H1 (cell line): ENCODE measurements around the gene CELF2. TPM values are rescaled to one million over a fixed set of nuclear protein-coding genes. Genes with fewer than 3 reads are reported as not detected.

Source experiments
- CBX8 ChIP-seq: fragments of 300-800, 300-1000 bp; sonication (generic); IDR thresholded peaks from 2 replicates; pipeline ENCODE4 v1.7.1; 2016; ENCODE audit warnings: low read depth, low read length, borderline replicate concordance
- KDM4A ChIP-seq: IDR thresholded peaks from one replicate; pipeline ENCODE4 v1.7.1; 2012; ENCODE audit warnings: low read depth, mild to moderate bottlenecking, moderate library complexity, low read length, inconsistent platforms; ENCODE audit not compliant: severe bottlenecking
- MAFK ChIP-seq: IDR thresholded peaks from 2 replicates; pipeline ENCODE4 v1.6.1; 2012; ENCODE audit warnings: low read depth, mild to moderate bottlenecking, improper control_type of control experiment, low read length
- NRF1 ChIP-seq: IDR thresholded peaks from 2 replicates; pipeline ENCODE4 v1.6.1; 2011; ENCODE audit warnings: mild to moderate bottlenecking, low read depth, low read length, improper control_type of control experiment
- YY1 ChIP-seq: IDR thresholded peaks from 2 replicates; pipeline ENCODE4 v1.6.1; 2011; ENCODE audit warnings: low read depth, mild to moderate bottlenecking, low read length
- polyA plus RNA-seq, 7 experiments: library from polyadenylated mRNA; depleted of rRNA in 3 of 7; stranded (reverse) in 5 of 7; unstranded in 2 of 7; fragments of >200 nt in 5 of 7; fragments of 200-250 nt in 2 of 7; gene quantifications; 1 replicate in 5 of 7; 2 replicates in 1 of 7; 4 replicates in 1 of 7; pipeline versions ENCODE4 v1.2.1 to v1.2.3, GENCODE V29; 2011 to 2013; ENCODE audit warnings: missing spikeins in 2 of 7, mixed read lengths in 2 of 7
- total RNA-seq: library from RNA; stranded (reverse); fragmentation: NEBNext Ultra II Directional; extraction: Animal tissue kit (Norgen Biotek cat#: 25700); gene quantifications from 2 replicates; pipeline ENCODE4 v1.2.1, GENCODE V29; 2021

CELF2 gene
- total and polyA plus RNA-seq, 2 of the 8 experiments (the other 6 are each of a cell fraction or from before 2014, with no cell fraction given): 18.3 to 22.7 TPM

DNA sequence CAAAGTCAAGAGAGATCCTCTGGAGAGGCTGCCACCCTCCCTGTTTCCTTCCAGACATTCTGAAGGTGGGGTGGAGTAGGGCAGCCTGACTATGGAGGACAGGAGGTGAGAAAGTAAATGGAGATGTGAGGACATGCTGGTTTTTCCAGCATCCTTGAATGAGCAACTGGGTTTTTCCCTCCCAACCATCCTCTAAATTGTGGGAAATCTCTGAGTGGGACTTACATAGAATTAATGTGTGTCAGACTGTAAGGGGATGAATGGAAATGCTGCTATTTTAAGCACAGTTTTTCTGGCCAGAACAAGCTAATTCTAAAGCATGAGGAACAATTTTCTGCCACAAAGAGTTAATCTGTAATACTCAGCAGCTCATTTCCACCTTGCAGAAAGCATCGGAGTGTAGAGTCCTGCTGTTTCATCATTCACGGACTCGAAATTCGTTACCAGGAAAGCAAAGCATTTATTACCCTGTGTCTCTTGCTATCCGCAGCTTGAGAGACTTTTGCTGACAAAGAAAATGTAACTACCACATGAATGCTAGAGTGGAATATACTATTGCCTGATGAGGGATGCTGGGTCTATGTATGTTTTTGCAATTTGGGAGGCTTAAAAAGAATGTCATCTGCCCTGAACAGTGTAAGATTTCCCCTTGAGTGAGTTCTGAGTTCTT lies 213.0 kb downstream of the CELF2 start (continued):
- TF ChIP-seq MAFK (no peak), CBX8 (no peak), KDM4A (no peak), YY1 (no peak), NRF1 (no peak)
